22Rv1 (cell line): ENCODE measurements around the gene STAC.
"Not testable (repeated sequence)": the region's sequence is repeated elsewhere in the genome, so short reads cannot be mapped to it uniquely, and the experiment has no call there.

Experiments
- H3K27ac ChIP-seq: fragments of 450-650 bp; 2 replicates; pipeline ENCODE4 v1.5.1; 2017
- ZFX ChIP-seq: fragments of 450-650 bp; IDR thresholded peaks from 2 replicates; pipeline ENCODE4 v1.6.1; 2017; ENCODE audit warnings: antibody characterized with exemption, borderline replicate concordance
- TF ChIP-seq, protein P1 (sequence below): fragments of 450-650 bp; IDR thresholded peaks from 2 replicates; pipeline ENCODE4 v1.5.1; 2017; ENCODE audit warnings: mild to moderate bottlenecking

The STAC gene

DNA sequence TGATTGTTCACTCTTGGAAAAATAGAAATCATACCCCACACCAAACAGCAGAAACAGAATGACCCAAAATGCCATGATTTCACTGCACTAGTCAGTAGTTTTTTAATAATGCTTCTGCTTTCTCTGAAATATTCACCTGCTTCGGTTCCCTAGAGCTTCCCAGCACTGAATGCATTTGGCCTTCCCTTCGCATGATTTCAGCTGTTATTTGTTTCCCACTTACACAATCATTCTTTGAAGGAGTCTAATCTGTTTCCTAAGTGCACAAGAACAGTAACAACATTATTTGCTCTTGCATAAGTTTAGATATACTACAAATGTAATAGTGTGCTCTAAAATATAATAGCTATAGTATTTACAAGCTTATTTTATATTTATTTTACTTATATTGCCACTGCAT, 178.7 kb downstream of the STAC start:
- no peak for TF ChIP-seq ZFX
- TF ChIP-seq, protein P1, sequence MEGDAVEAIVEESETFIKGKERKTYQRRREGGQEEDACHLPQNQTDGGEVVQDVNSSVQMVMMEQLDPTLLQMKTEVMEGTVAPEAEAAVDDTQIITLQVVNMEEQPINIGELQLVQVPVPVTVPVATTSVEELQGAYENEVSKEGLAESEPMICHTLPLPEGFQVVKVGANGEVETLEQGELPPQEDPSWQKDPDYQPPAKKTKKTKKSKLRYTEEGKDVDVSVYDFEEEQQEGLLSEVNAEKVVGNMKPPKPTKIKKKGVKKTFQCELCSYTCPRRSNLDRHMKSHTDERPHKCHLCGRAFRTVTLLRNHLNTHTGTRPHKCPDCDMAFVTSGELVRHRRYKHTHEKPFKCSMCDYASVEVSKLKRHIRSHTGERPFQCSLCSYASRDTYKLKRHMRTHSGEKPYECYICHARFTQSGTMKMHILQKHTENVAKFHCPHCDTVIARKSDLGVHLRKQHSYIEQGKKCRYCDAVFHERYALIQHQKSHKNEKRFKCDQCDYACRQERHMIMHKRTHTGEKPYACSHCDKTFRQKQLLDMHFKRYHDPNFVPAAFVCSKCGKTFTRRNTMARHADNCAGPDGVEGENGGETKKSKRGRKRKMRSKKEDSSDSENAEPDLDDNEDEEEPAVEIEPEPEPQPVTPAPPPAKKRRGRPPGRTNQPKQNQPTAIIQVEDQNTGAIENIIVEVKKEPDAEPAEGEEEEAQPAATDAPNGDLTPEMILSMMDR = no peak
- no peak overlapping the region for H3K27ac ChIP-seq

DNA sequence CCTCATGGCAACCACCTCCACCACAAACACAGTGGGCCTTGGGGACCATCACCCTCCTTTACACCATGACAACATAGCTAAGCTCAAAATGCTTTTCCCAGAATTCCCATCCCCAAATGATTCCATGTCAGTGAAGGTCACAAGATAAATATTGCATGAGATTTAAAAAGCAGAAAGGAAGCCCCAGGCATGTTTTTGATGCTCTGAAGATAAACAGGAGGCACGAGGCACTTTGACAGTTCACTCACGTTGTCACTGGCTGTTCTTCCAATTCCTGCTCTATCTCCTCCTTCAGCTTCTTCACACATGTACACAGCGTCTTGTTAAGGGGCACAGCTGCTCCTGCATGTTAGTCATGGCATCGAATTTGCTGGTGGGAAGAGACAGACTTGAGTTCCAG, 180.4 kb downstream of the STAC start:
- TF ChIP-seq, protein P1 = no peak
- no peak for TF ChIP-seq ZFX
- H3K27ac ChIP-seq = no peak overlapping the region

DNA sequence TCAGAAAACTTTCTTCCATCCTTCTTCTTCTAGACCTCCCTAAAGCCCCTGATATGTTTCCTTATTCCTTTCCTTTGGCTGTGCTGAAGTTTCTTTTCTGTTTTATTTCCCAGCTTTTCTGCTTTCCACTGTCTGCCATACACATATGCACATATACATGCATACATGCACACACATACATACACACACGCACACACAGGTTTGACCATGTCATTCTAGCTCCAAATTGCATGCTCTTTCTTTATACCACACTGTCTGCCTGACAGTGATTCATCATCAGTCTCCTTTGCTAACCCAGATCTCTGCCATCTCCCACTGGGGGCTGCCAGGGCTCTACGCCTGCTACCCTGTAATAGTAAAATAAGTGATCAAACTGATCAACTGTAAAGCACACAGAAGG, 181.3 kb downstream of the STAC start:
- no peak for TF ChIP-seq ZFX
- TF ChIP-seq, protein P1 = no peak
- no peak overlapping the region for H3K27ac ChIP-seq

DNA sequence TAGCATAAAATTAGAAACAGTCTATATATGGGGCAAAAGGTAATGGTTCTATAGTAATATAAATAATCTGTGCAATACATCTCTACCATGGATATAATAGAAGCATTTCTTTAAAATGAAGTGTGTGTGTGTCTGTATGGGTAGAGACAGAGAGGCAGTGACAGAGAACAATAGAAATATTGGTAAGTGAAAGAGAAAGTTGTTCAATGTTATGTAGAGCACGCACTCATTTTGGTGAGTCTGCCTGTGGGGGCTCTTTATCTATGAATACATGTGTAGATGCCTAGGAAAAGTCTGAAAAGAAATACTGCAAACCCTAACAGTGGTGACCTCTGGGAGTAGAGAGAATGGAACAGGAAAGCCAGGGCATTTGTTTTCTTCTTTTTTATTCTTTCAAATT, 182.6 kb downstream of the STAC start:
- no peak overlapping the region for H3K27ac ChIP-seq
- TF ChIP-seq ZFX = no peak
- TF ChIP-seq, protein P1 = no peak

DNA sequence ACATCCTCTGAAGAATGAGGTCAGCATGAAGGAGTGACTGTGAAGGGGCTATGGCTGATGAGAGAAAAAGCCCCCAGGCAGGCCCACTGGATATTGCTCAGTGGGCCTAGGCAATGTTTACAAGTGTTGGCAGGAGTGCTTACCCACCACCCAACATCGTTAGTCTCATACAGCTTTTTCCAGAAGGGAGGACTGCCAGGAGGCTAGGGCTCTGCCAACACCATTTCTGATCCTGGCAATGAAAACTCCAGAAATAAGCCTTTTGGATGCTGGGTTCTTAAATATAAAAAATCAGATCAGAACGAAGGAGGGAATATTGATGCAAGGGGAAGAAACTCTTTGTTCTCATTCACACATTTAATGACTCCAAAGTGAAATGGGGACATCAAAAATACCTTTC, 194.9 kb downstream of the STAC start:
- H3K27ac ChIP-seq = no peak overlapping the region
- TF ChIP-seq ZFX = no peak
- TF ChIP-seq, protein P1 = no peak

DNA sequence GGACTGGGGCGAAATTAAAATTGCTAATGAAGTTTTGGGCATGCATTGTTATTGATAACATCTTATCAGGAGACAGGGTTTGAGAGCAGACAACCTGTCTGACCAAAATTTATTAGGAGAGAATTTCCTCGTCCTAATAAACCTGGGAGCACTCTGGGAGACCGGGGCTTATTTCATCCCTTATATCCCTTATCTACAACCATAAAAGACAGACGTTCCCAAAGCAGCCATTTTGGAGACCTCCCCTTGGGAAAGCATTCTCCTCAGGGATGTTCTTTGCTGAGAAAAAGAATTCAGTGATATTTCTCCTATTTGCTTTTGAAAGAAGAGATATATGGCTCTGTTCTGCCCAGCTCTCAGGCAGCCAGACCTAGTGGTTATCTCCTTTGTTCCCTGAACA, 198.1 kb downstream of the STAC start:
- H3K27ac ChIP-seq = not testable (repeated sequence)

DNA sequence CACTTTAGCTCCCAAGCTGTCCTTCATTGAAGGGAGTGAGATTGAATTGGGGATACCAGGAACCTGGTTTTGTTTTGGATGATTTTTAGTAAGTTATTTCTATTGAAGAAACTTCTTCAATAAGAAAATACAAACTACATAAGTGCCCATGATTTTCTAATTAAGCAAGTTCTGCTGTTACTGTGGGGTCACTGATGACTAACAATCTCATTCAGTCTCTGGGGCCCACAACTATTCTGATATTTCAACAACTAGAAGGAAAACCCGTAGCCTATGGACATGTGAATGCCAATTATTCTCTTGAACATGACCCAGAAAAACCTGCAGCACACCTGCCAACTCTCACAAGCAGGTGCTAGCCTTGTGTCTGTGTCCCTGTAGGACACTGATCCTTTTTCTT, 199.4 kb downstream of the STAC start:
- no peak for TF ChIP-seq ZFX
- TF ChIP-seq, protein P1 = no peak
- H3K27ac ChIP-seq = no peak overlapping the region

DNA sequence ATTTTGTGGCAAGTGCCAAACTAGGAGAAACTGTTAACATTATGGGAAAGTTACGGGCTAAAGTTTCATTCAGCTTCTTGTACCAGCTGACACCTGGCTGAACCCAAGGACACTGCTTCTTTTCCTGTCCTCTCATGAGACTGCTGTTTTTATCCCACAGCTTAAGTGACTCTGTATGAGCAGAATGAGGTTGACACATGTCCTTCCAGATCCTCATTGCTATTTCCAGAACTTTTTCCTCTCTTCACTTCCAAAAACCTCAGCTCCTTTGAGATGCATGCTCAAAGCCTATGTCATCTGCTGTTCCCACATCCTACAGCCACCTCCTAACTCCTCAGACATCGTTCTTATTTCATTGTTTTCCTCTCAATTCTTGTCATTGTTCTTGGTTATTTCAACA, 200.4 kb downstream of the STAC start:
- H3K27ac ChIP-seq = no peak overlapping the region
- TF ChIP-seq ZFX = no peak
- TF ChIP-seq, protein P1 = no peak
